ENCODE data around the gene CLTRN. TPM values are rescaled to one million over a fixed set of nuclear protein-coding genes. Genes with fewer than 3 reads are reported as not detected.
A peak's percentile ranks its signal among the peaks of the same experiment; 100 is the strongest.

Gene CLTRN
- total RNA-seq, 1 experiment from 2014 or later = 1.8 TPM

DNA sequence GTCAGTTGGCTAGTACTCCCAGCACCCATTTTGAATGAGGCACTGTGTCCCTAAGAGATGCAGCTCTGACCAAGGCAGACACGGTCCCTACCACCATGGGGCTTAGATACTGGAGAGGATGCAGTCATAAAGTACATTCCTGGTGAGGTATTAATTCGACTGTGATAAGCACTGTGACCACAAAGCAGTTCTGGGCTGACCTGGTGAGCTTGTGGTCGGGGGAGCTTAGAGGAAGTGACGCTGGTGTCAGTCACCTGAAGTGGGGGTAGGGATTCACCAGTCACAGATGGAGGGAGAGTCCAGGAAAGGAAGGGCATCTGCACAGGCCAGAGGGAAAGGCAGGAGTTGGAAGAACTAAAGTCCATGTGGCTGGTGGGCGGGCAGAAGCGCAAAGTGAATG lies 15.8 kb upstream of the CLTRN start:
- Histone ChIP-seq H4K8ac (replicated peaks; ENCODE audit: insufficient read length, low read depth, low read length) (no peak overlapping the region), H3K4me2 (ENCODE audit: insufficient read depth, insufficient read length, low read length) (no peak overlapping the region), H2BK15ac (ENCODE audit: low read depth, low read length) (no peak overlapping the region), H3K4ac (ENCODE audit: low read depth, low read length) (no peak overlapping the region), H3T11ph (ENCODE audit: low read length) (no peak overlapping the region), H3K9ac (ENCODE audit: extremely low read depth, insufficient read length, low read length) (peak overlapping the region; percentile 9), H2BK5ac (ENCODE audit: insufficient read length, low read length) (no peak overlapping the region), H3K14ac (ENCODE audit: insufficient read depth, low read length) (no peak overlapping the region), H3K27me3 (ENCODE audit: insufficient read depth, low read length) (no peaks in the 10 kb centered on the region), H3K27ac (ENCODE audit: insufficient read length, low read depth, low read length) (no peak overlapping the region), H3K79me2 (ENCODE audit: insufficient read depth, low read length) (peaks cover 33% of the 10 kb centered on the region; the same call in 1 of the 2 replicates), H4K20me1 (ENCODE audit: control insufficient read depth, insufficient read depth, insufficient read length) (no peaks in the 10 kb centered on the region), H4K91ac (ENCODE audit: insufficient read length, low read depth, low read length) (no peak overlapping the region), H3K23me2 (ENCODE audit: insufficient read length, low read depth, low read length, poor library complexity, severe bottlenecking) (no peaks in the 10 kb centered on the region), H3K9me3 (ENCODE audit: control insufficient read depth, low read depth, low read length) (no peaks in the 10 kb centered on the region), H3K4me1 (ENCODE audit: insufficient read depth, low read length) (peaks cover 3% of the 10 kb centered on the region; the same call in 1 of the 2 replicates), H2AK5ac (ENCODE audit: insufficient read length, low read length) (no peak overlapping the region), H2BK120ac (ENCODE audit: low read depth, low read length, poor library complexity, severe bottlenecking) (no peak overlapping the region), H4K5ac (ENCODE audit: insufficient read length, low read depth, low read length) (no peak overlapping the region), H2BK12ac (ENCODE audit: insufficient read length, low read depth, low read length) (no peak overlapping the region), H2AFZ (ENCODE audit: low read length) (no peak overlapping the region), H3K56ac (ENCODE audit: insufficient read length, low read depth, low read length) (no peak overlapping the region), H3K18ac (ENCODE audit: insufficient read length, low read depth, low read length) (no peak overlapping the region), H2BK20ac (ENCODE audit: low read depth, low read length, poor library complexity, severe bottlenecking) (no peak overlapping the region), H3K79me1 (ENCODE audit: insufficient read depth, low read depth, low read length, poor library complexity, severe bottlenecking) (no peaks in the 10 kb centered on the region), H3K23ac (ENCODE audit: insufficient read length, low read depth, low read length) (no peak overlapping the region)
- peaks cover 3 to 9% (median 5%) of the 10 kb centered on the region in 3 experiments for H3K36me3 Mint-ChIP-seq (ENCODE audit: insufficient read depth in 1 of 3, low read depth in 3 of 3)
- no peak for DNase-seq
- TF ChIP-seq, protein P1, sequence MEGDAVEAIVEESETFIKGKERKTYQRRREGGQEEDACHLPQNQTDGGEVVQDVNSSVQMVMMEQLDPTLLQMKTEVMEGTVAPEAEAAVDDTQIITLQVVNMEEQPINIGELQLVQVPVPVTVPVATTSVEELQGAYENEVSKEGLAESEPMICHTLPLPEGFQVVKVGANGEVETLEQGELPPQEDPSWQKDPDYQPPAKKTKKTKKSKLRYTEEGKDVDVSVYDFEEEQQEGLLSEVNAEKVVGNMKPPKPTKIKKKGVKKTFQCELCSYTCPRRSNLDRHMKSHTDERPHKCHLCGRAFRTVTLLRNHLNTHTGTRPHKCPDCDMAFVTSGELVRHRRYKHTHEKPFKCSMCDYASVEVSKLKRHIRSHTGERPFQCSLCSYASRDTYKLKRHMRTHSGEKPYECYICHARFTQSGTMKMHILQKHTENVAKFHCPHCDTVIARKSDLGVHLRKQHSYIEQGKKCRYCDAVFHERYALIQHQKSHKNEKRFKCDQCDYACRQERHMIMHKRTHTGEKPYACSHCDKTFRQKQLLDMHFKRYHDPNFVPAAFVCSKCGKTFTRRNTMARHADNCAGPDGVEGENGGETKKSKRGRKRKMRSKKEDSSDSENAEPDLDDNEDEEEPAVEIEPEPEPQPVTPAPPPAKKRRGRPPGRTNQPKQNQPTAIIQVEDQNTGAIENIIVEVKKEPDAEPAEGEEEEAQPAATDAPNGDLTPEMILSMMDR (conservative IDR thresholded peaks at IDR 0.05) = no peak
- peak overlapping the region in 2 of 3 experiments; percentile 14 to 35; a peak in 3 of 7 replicates for H3K27ac Mint-ChIP-seq
- H3K9me3 Mint-ChIP-seq = peaks cover 4 to 5% of the 10 kb centered on the region in 2 experiments; a peak in 3 of 5 replicates
- H3K4me3 Mint-ChIP-seq = no peak overlapping the region
- no CpG with 5 or more reads among the region's 6 CpGs for WGBS (ENCODE audit: extremely low coverage, insufficient read length, low lambda C conversion rate)
- no peaks in the 10 kb centered on the region; the same call in none of the 2 replicates for H3K27me3 Mint-ChIP-seq (ENCODE audit: low read depth)
- H3K4me1 Mint-ChIP-seq = peaks cover 7 to 8% of the 10 kb centered on the region in 2 experiments

Data from H9 (cell line).